Stimulated activated memory B cell treated with anti-CD40 and anti-IgM and Interleukin-4, amounts not matched to agents 10 μg/mL and 1 μg/mL and 100 μg/mL, for 72 hours (primary cell): Measurements from ENCODE around the gene MFSD12.
"Not testable (repeated sequence)": the region's sequence is repeated elsewhere in the genome, so short reads cannot be mapped to it uniquely, and the experiment has no call there.

Experiments used
- ATAC-seq: fragments of 150-1000 bp; cut with Tn5 transposase; 2 replicates; pipeline ENCODE4 v1.10.0; 2021
- H3K27ac Mint-ChIP-seq: one replicate; pipeline ENCODE4 v1.8.0; 2022; ENCODE audit warnings: mild to moderate bottlenecking, mixed read lengths
- H3K27me3 Mint-ChIP-seq: one replicate; pipeline ENCODE4 v1.8.0; 2022; ENCODE audit warnings: mixed read lengths
- H3K36me3 Mint-ChIP-seq: one replicate; pipeline ENCODE4 v1.8.0; 2022; ENCODE audit warnings: mixed read lengths
- H3K4me1 Mint-ChIP-seq: one replicate; pipeline ENCODE4 v1.8.0; 2022; ENCODE audit warnings: mixed read lengths
- H3K4me3 Mint-ChIP-seq: one replicate; pipeline ENCODE4 v1.8.0; 2022; ENCODE audit warnings: mild to moderate bottlenecking, moderate library complexity, mixed read lengths
- H3K9me3 Mint-ChIP-seq: one replicate; pipeline ENCODE4 v1.8.0; 2022; ENCODE audit warnings: mixed read lengths

The MFSD12 gene

DNA sequence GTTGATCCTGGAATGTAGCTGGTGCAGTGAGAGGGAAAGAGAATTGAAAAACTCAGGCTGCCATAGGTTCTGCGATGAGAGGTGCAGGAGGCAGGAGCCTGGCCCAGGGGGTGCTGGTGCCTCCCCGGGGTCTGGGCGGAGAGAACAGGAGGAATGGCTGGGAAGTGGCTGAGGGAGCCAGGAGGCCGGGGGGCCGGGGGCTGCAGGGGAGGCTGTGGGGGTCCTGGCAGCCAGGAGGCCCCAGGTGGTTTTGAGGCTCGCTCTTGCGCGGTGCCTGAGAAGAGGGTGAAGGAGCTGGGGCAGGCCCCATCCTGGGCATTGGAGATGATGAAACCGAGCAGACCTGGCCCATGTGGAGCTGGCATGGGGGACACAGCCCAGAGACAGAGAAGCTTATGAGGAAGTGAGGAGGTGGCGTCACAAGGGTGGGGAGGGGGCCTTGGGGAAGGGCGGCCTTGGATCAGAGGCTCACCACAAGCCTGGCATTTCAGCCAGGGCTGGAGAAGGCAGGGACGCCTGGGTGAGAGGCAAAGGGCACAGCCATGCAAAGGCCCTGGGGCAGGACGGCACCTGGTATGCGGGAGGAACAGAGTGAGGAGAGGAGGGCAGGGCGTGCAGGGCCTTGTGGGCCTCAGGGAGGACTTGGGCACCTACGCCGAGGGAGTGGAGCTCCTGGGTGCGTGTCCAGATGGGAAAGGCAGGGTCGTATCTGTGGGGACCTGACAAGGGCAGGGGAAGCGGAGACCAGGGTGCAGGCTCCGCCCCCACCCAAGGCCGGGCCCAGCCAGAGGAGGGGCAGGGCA is 19.7 kb downstream of the MFSD12 start:
- Mint-ChIP-seq H3K4me1 (no peaks in the 10 kb centered on the region), H3K27me3 (no peaks in the 10 kb centered on the region), H3K9me3 (no peaks in the 10 kb centered on the region), H3K36me3 (peaks cover 55% of the 10 kb centered on the region), H3K4me3 (peak overlapping the region; percentile 19), H3K27ac (peak overlapping the region; percentile 28)
- peak; percentile 35 for ATAC-seq

DNA sequence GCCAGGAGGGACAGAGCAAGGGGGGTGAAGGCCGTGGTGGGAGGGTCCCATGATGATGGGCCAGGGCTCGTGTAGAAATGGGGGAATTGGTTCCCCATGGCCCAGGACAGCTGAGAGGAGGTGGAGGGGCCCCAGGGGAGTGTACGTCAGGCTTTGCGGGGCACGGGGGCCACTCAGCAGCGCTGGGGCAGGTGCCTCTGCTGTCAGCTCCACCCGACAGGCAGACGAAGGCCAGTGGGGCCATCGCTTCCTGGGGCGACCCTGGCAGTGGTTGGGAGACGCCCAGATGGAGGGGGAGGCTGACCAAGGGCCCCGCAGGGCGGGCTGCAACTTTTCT is 20.3 kb downstream of the MFSD12 start:
- Mint-ChIP-seq H3K27me3 (no peaks in the 10 kb centered on the region), H3K27ac (peak overlapping the region; percentile 28), H3K4me1 (no peaks in the 10 kb centered on the region), H3K9me3 (no peaks in the 10 kb centered on the region), H3K4me3 (peak overlapping the region; percentile 19), H3K36me3 (peaks cover 59% of the 10 kb centered on the region)
- no peak for ATAC-seq

DNA sequence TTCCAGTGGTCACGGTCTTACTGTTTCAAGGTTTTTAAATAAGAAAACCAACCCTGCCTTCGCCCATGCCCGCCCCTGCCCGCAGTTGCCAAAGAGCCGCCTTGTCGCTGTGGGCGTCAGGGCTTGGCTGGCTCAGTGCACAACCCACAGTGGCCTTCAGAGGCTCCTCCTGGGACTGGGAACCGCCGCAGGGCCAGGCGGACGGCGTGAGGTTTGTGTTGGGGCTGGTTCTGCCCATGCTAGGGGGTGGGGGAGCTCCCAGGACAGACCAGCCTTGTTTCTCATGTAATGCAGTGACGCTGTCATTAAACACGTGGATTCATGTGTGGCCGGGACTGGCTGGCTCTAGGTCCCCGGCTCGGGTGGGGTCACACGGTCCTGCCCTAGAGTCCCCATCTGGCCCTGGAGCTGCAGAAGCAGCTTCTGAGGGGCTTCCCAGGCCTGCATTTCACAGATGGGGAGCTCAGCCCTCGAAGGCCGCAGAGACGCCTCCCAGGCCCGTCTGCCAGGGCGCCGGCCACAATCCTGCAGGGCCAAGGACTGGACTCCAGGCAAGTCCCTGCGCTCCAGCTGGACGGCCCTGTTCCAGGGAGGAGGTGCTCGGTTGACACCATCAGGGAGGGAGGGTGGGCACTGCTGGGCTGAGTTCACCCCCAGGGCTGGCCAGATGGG is 20.8 kb downstream of the MFSD12 start:
- Mint-ChIP-seq H3K36me3 (peaks cover 59% of the 10 kb centered on the region), H3K27me3 (no peaks in the 10 kb centered on the region), H3K9me3 (no peaks in the 10 kb centered on the region), H3K4me1 (no peaks in the 10 kb centered on the region), H3K27ac (peak overlapping the region; percentile 28), H3K4me3 (no peak overlapping the region)
- ATAC-seq: no peak

DNA sequence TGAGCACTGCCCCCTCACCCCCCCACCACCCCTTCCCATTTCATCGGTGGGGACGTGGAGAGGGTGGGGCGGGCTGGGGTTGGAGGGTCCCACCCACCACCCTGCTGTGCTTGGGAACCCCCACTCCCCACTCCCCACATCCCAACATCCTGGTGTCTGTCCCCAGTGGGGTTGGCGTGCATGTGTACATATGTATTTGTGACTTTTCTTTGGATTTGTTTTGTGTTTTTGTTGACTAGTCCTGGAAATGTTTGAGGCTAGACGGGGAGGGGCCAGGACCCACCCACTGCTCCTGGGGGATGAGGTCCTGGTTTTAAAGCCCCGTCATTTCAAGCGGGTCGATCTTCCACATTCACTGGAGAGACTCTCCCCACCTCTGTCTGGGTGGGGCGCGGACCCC is 21.4 kb downstream of the MFSD12 start:
- Mint-ChIP-seq H3K27ac (no peak overlapping the region), H3K9me3 (no peaks in the 10 kb centered on the region), H3K36me3 (peaks cover 59% of the 10 kb centered on the region), H3K4me3 (no peak overlapping the region), H3K27me3 (no peaks in the 10 kb centered on the region), H3K4me1 (no peaks in the 10 kb centered on the region)
- no peak for ATAC-seq

DNA sequence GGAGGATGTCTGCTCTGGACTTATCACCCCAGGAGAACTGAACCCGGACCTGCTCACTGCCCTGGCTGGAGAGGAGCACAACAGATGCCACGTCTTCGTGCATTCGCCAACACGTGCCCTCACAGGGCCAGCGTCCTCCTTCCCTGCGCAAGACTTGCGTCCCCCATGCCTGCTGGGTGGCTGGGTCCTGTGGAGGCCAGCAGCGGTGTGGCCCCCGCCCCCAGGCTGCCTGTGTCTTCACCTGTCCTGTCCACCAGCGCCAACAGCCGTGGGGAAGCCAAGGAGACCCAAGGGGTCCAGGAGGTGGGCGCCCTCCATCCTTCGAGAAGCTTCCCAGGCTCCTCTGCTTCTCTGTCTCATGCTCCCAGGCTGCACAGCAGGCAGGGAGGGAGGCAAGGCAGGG is 21.8 kb downstream of the MFSD12 start:
- Mint-ChIP-seq H3K4me3 (no peak overlapping the region), H3K9me3 (no peaks in the 10 kb centered on the region), H3K27me3 (no peaks in the 10 kb centered on the region), H3K4me1 (no peaks in the 10 kb centered on the region), H3K27ac (no peak overlapping the region), H3K36me3 (peaks cover 59% of the 10 kb centered on the region)
- ATAC-seq: no peak

DNA sequence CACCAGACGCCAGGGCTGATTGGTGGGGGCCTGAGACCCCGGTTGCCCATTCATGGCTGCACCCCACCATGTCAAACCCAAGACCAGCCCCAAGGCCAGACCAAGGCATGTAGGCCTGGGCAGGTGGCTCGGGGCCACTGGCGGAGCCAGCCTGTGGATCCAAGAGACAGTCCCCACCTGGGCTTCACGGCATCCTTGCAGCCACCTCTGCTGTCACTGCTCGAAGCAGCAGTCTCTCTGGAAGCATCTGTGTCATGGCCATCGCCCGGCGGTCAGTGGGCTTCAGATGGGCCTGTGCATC is 22.2 kb downstream of the MFSD12 start:
- no peak overlapping the region for H3K27ac Mint-ChIP-seq
- no peak overlapping the region for H3K4me3 Mint-ChIP-seq
- H3K36me3 Mint-ChIP-seq: peaks cover 59% of the 10 kb centered on the region
- H3K27me3 Mint-ChIP-seq: no peaks in the 10 kb centered on the region
- no peaks in the 10 kb centered on the region for H3K4me1 Mint-ChIP-seq
- H3K9me3 Mint-ChIP-seq: no peaks in the 10 kb centered on the region
- no peak for ATAC-seq

DNA sequence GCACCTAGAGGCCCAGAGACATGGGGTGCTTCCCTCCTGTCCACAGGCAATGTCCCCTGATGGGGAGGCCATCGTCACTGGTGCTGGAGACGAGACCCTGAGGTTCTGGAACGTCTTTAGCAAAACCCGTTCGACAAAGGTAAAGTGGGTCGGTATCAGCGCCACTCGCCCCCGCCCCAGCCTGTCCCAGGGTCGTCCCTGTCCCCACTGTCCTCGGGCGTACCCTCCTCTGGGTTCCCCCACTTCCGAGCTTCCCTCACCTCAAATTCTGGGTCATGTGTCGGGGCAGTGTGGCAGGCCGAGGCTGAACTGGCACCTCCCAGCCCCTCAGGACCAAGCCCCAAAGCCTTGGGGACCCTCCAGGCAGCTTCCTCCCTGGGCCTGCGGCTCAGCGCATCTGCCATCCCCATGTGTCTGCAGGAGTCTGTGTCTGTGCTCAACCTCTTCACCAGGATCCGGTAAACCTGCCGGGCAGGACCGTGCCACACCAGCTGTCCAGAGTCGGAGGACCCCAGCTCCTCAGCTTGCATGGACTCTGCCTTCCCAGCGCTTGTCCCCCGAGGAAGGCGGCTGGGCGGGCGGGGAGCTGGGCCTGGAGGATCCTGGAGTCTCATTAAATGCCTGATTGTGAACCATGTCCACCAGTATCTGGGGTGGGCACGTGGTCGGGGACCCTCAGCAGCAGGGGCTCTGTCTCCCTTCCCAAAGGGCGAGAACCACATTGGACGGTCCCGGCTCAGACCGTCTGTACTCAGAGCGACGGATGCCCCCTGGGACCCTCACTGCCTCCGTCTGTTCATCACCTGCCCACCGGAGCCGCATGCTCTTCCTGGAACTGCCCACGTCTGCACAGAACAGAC is 22.8 kb downstream of the MFSD12 start:
- no peak overlapping the region for H3K4me3 Mint-ChIP-seq

DNA sequence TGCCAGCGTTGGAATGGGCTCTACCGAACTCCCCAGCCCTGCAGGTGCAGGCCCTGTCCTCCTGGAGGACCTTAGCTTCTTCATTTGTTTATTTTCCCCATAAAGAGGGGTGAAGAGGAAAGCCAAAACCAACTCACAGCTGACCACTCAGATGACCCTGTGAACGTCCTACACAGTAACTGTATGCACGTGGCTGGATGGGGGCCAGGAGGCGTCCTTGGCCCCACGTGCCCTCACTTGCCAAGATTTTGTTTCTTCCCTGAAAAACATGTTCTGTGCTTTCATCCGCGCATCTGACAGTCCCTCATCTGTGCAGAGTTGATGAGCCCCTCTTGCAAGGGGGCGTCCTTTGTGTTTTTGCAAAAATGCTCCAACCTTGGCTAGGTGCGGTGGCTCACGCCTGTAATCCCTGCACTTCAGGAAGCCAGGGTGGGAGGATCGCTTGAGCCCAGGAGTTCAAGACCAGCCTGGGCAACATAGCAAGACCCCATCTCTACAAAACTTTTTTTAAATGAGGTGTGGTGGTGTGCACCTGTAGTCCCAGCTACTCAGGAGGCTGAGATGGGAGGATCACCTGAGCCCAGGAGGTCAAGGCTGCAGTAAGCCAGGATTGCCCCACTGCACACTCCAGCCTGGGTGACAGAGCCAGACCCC is 23.7 kb downstream of the MFSD12 start:
- peaks cover 52% of the 10 kb centered on the region for H3K36me3 Mint-ChIP-seq

More for the DNA sequence above, 22.8 kb downstream of the MFSD12 start:
- no peak overlapping the region for H3K27ac Mint-ChIP-seq
- H3K36me3 Mint-ChIP-seq: peaks cover 56% of the 10 kb centered on the region
- no peaks in the 10 kb centered on the region for H3K9me3 Mint-ChIP-seq
- H3K27me3 Mint-ChIP-seq: no peaks in the 10 kb centered on the region
- no peak for ATAC-seq
- no peaks in the 10 kb centered on the region for H3K4me1 Mint-ChIP-seq

DNA sequence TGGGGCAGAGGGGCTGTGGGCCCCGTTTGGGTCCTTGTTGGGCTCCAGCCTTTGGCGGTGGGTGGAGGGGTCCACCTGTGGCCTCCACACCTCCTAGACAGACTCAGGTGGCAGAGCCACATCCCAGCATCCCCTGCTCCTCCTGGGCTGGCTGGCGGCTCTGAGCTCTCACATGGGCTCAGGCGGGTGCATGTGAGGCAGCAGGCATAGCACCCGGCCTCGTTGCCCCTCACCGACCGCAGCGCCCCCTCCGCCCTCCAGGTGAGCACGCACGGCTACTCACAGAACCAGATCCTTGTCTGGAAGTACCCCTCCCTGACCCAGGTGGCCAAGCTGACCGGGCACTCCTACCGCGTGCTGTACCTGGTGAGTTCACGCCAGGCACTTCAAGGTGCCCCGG is 24.4 kb downstream of the MFSD12 start:
- no peak for ATAC-seq
- Mint-ChIP-seq H3K27ac (no peak overlapping the region), H3K27me3 (no peaks in the 10 kb centered on the region), H3K4me3 (no peak overlapping the region), H3K36me3 (peaks cover 45% of the 10 kb centered on the region), H3K9me3 (no peaks in the 10 kb centered on the region), H3K4me1 (no peaks in the 10 kb centered on the region)

More for the DNA sequence above, 23.7 kb downstream of the MFSD12 start:
- no peak for ATAC-seq
- no peaks in the 10 kb centered on the region for H3K27me3 Mint-ChIP-seq
- no peak overlapping the region for H3K4me3 Mint-ChIP-seq
- H3K4me1 Mint-ChIP-seq: no peaks in the 10 kb centered on the region
- H3K27ac Mint-ChIP-seq: no peak overlapping the region
- H3K9me3 Mint-ChIP-seq: no peaks in the 10 kb centered on the region

DNA sequence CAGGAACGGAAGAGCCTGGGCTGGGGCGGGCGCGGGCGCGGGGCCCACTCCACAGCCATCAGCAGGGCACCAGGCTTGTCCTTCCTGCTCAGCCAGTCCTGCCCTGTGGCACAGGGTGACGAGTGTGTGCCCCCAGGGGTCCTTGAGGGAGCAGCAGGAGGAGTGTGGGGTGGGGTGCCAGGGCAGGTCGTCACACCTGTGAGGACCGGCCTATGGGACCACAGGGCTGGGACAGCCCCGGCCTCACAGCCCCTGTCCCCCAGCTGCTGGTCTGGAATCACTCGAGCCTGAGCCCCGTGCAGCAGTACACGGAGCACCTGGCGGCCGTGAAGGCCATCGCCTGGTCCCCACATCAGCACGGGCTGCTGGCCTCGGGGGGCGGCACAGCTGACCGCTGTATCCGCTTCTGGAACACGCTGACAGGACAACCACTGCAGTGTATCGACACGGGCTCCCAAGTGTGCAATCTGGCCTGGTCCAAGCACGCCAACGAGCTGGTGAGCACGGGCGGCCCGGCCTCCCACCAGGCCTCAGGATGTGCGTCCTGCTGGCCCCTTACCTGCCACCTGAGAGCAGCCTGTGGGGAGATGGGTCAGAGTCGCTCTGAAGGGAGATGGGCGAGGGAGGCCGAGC is 25.1 kb downstream of the MFSD12 start:
- no peaks in the 10 kb centered on the region for H3K4me1 Mint-ChIP-seq
- ATAC-seq: no peak
- no peak overlapping the region for H3K27ac Mint-ChIP-seq
- H3K4me3 Mint-ChIP-seq: no peak overlapping the region
- no peaks in the 10 kb centered on the region for H3K27me3 Mint-ChIP-seq
- H3K9me3 Mint-ChIP-seq: no peaks in the 10 kb centered on the region
- H3K36me3 Mint-ChIP-seq: peaks cover 39% of the 10 kb centered on the region

DNA sequence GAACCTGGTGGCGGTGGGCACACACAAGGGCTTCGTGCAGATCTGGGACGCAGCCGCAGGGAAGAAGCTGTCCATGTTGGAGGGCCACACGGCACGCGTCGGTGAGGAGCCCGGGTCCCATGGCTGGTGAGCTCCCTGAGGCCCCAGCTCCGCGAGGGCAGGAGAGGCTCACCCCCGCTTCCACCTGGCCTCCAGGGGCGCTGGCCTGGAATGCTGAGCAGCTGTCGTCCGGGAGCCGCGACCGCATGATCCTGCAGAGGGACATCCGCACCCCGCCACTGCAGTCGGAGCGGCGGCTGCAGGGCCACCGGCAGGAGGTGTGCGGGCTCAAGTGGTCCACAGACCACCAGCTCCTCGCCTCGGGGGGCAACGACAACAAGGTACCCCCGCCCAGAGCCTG is 25.7 kb downstream of the MFSD12 start:
- no peak for ATAC-seq
- H3K36me3 Mint-ChIP-seq: peaks cover 42% of the 10 kb centered on the region
- no peaks in the 10 kb centered on the region for H3K27me3 Mint-ChIP-seq
- no peak overlapping the region for H3K4me3 Mint-ChIP-seq
- no peaks in the 10 kb centered on the region for H3K9me3 Mint-ChIP-seq
- no peak overlapping the region for H3K27ac Mint-ChIP-seq
- H3K4me1 Mint-ChIP-seq: no peaks in the 10 kb centered on the region

DNA sequence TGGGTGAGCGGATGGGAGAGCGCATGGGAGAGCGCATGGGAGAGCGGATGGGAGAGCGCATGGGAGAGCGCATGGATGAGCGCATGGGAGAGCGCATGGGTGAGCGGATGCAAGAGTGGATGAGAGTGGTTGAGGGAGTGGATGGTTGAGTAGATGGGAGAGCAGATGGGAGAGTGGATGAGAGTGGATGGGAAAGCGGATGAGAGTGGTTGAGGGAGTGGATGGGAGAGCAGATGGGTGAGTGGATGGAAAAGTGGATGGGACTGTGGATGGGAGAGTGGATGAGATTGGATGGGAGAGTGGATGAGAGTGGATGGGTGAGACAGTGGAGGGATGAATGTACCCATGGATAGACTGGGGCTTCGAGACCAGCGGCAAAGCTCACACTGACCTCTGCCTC is 27.0 kb downstream of the MFSD12 start:
- Mint-ChIP-seq H3K27ac (no peak overlapping the region), H3K27me3 (no peaks in the 10 kb centered on the region), H3K4me3 (no peak overlapping the region)

DNA sequence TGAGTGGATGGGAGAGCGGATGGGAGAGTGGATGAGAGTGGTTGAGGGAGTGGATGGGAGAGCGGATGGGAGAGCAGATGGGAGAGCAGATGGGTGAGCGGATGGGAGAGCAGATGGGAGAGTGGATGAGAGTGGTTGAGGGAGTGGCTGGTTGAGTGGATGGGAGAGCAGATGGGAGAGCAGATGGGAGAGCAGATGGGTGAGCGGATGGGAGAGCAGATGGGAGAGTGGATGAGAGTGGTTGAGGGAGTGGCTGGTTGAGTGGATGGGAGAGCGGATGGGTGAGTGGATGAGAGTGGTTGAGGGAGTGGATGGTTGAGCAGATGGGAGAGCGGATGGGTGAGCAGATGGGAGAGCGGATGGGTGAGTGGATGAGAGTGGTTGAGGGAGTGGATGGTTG is 28.1 kb downstream of the MFSD12 start:
- H3K4me1 Mint-ChIP-seq, H3K4me3 Mint-ChIP-seq, H3K27me3 Mint-ChIP-seq: not testable (repeated sequence)

More for the DNA sequence above, 27.0 kb downstream of the MFSD12 start:
- H3K4me1 Mint-ChIP-seq: no peaks in the 10 kb centered on the region
- H3K36me3 Mint-ChIP-seq: peaks cover 32% of the 10 kb centered on the region
- H3K9me3 Mint-ChIP-seq: no peaks in the 10 kb centered on the region
- ATAC-seq: no peak

DNA sequence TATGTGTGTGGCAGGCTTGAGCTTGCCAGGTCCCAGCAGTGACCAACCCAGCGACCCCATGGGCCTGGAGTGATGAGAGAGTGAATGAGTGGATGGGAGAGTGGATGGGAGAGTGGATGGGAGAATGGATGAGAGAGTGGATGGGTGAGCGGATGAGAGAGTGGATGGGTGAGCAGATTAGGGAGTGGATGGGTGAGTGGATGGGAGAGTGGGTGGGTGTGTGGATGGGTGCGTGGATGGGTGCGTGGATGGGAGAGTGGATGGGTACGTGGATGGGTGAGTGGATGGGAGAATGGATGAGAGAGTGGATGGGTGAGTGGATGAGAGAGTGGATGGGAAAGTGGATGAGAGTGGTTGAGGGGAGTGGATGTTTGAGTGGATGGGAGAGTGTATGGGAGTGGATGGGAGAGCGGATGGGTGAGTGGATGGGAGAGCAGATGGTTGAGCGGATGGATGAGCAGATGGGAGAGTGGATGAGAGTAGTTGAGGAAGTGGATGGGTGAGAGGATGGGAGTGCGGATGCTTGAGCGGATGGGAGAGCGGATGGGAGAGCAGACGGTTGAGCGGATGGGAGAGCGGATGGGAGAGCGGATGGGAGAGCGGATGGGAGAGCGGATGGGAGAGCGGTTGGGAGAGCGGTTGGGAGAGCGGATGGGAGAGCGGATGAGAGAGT is 28.7 kb downstream of the MFSD12 start:
- peaks cover 26% of the 10 kb centered on the region for H3K36me3 Mint-ChIP-seq

More for the DNA sequence above, 28.1 kb downstream of the MFSD12 start:
- H3K27ac Mint-ChIP-seq, H3K9me3 Mint-ChIP-seq, ATAC-seq: not testable (repeated sequence)
- H3K36me3 Mint-ChIP-seq: peaks cover 23% of the 10 kb centered on the region

More for the DNA sequence above, 28.7 kb downstream of the MFSD12 start:
- no peak overlapping the region for H3K27ac Mint-ChIP-seq
- ATAC-seq: no peak
- no peaks in the 10 kb centered on the region for H3K4me1 Mint-ChIP-seq
- H3K4me3 Mint-ChIP-seq: no peak overlapping the region
- H3K9me3 Mint-ChIP-seq: no peaks in the 10 kb centered on the region
- H3K27me3 Mint-ChIP-seq: no peaks in the 10 kb centered on the region
